H1 (cell line): ENCODE data around the gene AK2. TPM values are rescaled to one million over a fixed set of nuclear protein-coding genes. Genes with fewer than 3 reads are reported as not detected.

Experiments
- CTCF ChIA-PET: fragments of 300-600 bp; sonication (Branson Sonifier 250); formaldehyde crosslinking; loops from one replicate; lab custom pipeline; 2021; ENCODE audit not compliant: partially characterized antibody; lab: Charles Lee
- POLR2A ChIA-PET: fragments of 300-600 bp; sonication (Branson Sonifier 250); formaldehyde crosslinking; loops from one replicate; lab custom pipeline; 2021; ENCODE audit warnings: inconsistent platforms; ENCODE audit not compliant: partially characterized antibody; lab: Charles Lee
- DNase-seq, 2 experiments: peaks; one replicate each; pipeline versions ENCODE4 v3.0.0 to v3.0.0-alpha.2; 2010 to 2022; ENCODE audit warnings: low spot score in 2 of 2, low read depth in 1 of 2, mixed read lengths in 1 of 2
- FAIRE-seq: peaks from 2 replicates; lab custom pipeline; 2011; peaks lifted over from hg19 to GRCh38; lab: Jason Lieb, UNC
- H2AFZ ChIP-seq: 2 replicates; pipeline ENCODE4 v1.8.1; 2012; ENCODE audit warnings: low read length, inconsistent platforms
- H2AK5ac ChIP-seq: 2 replicates; pipeline ENCODE4 v1.6.1; 2013; ENCODE audit warnings: low read depth, low read length
- H2BK120ac ChIP-seq: replicated peaks from 2 replicates; pipeline ENCODE3; 2013; ENCODE audit warnings: low read depth, low read length, inconsistent platforms
- H2BK12ac ChIP-seq: 2 replicates; pipeline ENCODE4 v1.6.1; 2013; ENCODE audit warnings: low read depth, low read length
- H2BK15ac ChIP-seq: 2 replicates; pipeline ENCODE4 v1.6.1; 2013; ENCODE audit warnings: low read length
- H2BK20ac ChIP-seq: 2 replicates; pipeline ENCODE4 v1.6.1; 2013; ENCODE audit warnings: low read length
- H2BK5ac ChIP-seq: 2 replicates; pipeline ENCODE4 v1.6.1; 2013; ENCODE audit warnings: low read depth, low read length
- H3K14ac ChIP-seq: 2 replicates; pipeline ENCODE4 v1.6.1; 2013; ENCODE audit warnings: inconsistent platforms; ENCODE audit not compliant: insufficient read length
- H3K18ac ChIP-seq: 2 replicates; pipeline ENCODE4 v1.6.1; 2013; ENCODE audit warnings: low read length; ENCODE audit errors: extremely low read depth
- H3K23ac ChIP-seq: 2 replicates; pipeline ENCODE4 v1.6.1; 2013; ENCODE audit warnings: inconsistent platforms; ENCODE audit not compliant: insufficient read length
- H3K23me2 ChIP-seq: 2 replicates; pipeline ENCODE4 v1.6.1; 2013; ENCODE audit warnings: low read depth, low read length
- H3K27ac ChIP-seq: 2 replicates; pipeline ENCODE4 v1.6.1; 2011; ENCODE audit warnings: low read depth, low read length, inconsistent platforms
- H3K27me3 ChIP-seq, 4 experiments: replicated peaks in 1 of 4; 1 replicate in 1 of 4; 2 replicates in 3 of 4; pipeline versions ENCODE4 v1.6.1 to v1.8.1; 2011 to 2013; ENCODE audit warnings: low read length in 3 of 4, mild to moderate bottlenecking in 3 of 4, inconsistent platforms in 2 of 4, mixed read lengths in 2 of 4, moderate library complexity in 1 of 4; ENCODE audit not compliant: control insufficient read depth in 3 of 4, insufficient read depth in 3 of 4; ENCODE audit errors: extremely low read depth in 1 of 4
- H3K36me3 ChIP-seq, 4 experiments: 2 replicates each; pipeline versions ENCODE4 v1.6.1 to v1.8.1; 2011 to 2013; ENCODE audit warnings: mild to moderate bottlenecking in 4 of 4, low read length in 3 of 4, moderate library complexity in 2 of 4, control low read depth in 1 of 4, inconsistent platforms in 1 of 4; ENCODE audit not compliant: insufficient read depth in 4 of 4, control insufficient read depth in 2 of 4
- H3K4ac ChIP-seq: replicated peaks from 2 replicates; pipeline ENCODE3; 2013; ENCODE audit warnings: low read length, low read depth, mixed read lengths, inconsistent platforms; ENCODE audit not compliant: insufficient read length
- H3K4me1 ChIP-seq, 4 experiments: replicated peaks in 1 of 4; 1 replicate in 1 of 4; 2 replicates in 3 of 4; pipeline versions ENCODE4 v1.6.1 to v1.8.1; 2011 to 2013; ENCODE audit warnings: low read length in 3 of 4, inconsistent platforms in 2 of 4, mixed read lengths in 1 of 4; ENCODE audit not compliant: insufficient read depth in 4 of 4, control insufficient read depth in 3 of 4
- H3K4me2 ChIP-seq, 2 experiments: 2 replicates each; pipeline versions ENCODE4 v1.6.1 to v1.8.1; 2011 to 2013; ENCODE audit warnings: low read depth in 2 of 2, low read length in 2 of 2, control low read depth in 1 of 2, inconsistent platforms in 1 of 2, mild to moderate bottlenecking in 1 of 2; ENCODE audit not compliant: insufficient read depth in 1 of 2
- H3K4me3 ChIP-seq, 4 experiments: fragments of 200-600, 300-600 bp in 1 of 4; sonication (generic), shearing (Covaris generic), sonication (Bioruptor Twin) in 1 of 4; 2 replicates each; pipeline versions ENCODE4 v1.5.1 to v1.8.1; 2011 to 2016; ENCODE audit warnings: low read length in 4 of 4, low read depth in 3 of 4, control low read depth in 2 of 4, inconsistent platforms in 2 of 4, mild to moderate bottlenecking in 2 of 4, mixed read lengths in 1 of 4, moderate library complexity in 1 of 4; ENCODE audit not compliant: insufficient read depth in 2 of 4; ENCODE audit errors: extremely low read depth in 1 of 4
- H3K56ac ChIP-seq: replicated peaks from 2 replicates; pipeline ENCODE3; 2013; ENCODE audit warnings: low read depth, mild to moderate bottlenecking, mixed read lengths, low read length, inconsistent platforms; ENCODE audit not compliant: insufficient read length
- H3K79me1 ChIP-seq: 2 replicates; pipeline ENCODE4 v1.6.1; 2013; ENCODE audit warnings: low read depth, low read length, control low read depth
- H3K79me2 ChIP-seq, 2 experiments: 2 replicates each; pipeline versions ENCODE4 v1.6.1 to v1.8.1; 2012 to 2013; ENCODE audit warnings: low read length in 2 of 2, mild to moderate bottlenecking in 2 of 2, inconsistent platforms in 1 of 2; ENCODE audit not compliant: insufficient read depth in 2 of 2, control insufficient read depth in 1 of 2
- H3K9ac ChIP-seq, 4 experiments: replicated peaks in 1 of 4; 1 replicate in 1 of 4; 2 replicates in 3 of 4; pipeline versions ENCODE4 v1.6.1 to v1.8.1; 2011 to 2013; ENCODE audit warnings: low read depth in 3 of 4, low read length in 3 of 4, control low read depth in 2 of 4, mild to moderate bottlenecking in 2 of 4, moderate library complexity in 2 of 4, inconsistent platforms in 1 of 4; ENCODE audit errors: extremely low read depth in 1 of 4
- H3K9me3 ChIP-seq, 2 experiments: 2 replicates each; pipeline versions ENCODE4 v1.6.1 to v1.8.1; 2012 to 2013; ENCODE audit warnings: mild to moderate bottlenecking in 2 of 2, moderate library complexity in 2 of 2, control low read depth in 1 of 2, inconsistent platforms in 1 of 2, low read depth in 1 of 2, low read length in 1 of 2, mixed read lengths in 1 of 2; ENCODE audit not compliant: insufficient read depth in 2 of 2
- H4K20me1 ChIP-seq, 2 experiments: replicated peaks in 1 of 2; 2 replicates each; pipeline versions ENCODE3 to v1.8.1; 2011 to 2013; ENCODE audit warnings: inconsistent platforms in 2 of 2, low read length in 2 of 2, mild to moderate bottlenecking in 1 of 2; ENCODE audit not compliant: insufficient read depth in 2 of 2, control insufficient read depth in 1 of 2
- H4K5ac ChIP-seq: 2 replicates; pipeline ENCODE4 v1.6.1; 2013; ENCODE audit warnings: low read length, low read depth, mixed read lengths, inconsistent platforms; ENCODE audit not compliant: insufficient read length
- H4K8ac ChIP-seq: 2 replicates; pipeline ENCODE4 v1.8.0; 2013; ENCODE audit warnings: mild to moderate bottlenecking, moderate library complexity, low read length, inconsistent platforms; ENCODE audit not compliant: insufficient read depth; ENCODE audit errors: extremely low read depth
- H4K91ac ChIP-seq: replicated peaks from 2 replicates; pipeline ENCODE3; 2013; ENCODE audit warnings: low read length, mixed read lengths, inconsistent platforms; ENCODE audit not compliant: insufficient read length
- TBP ChIP-seq: IDR thresholded peaks from 2 replicates; pipeline ENCODE4 v1.6.1; 2011; ENCODE audit warnings: low read depth, low read length, improper control_type of control experiment
- polyA plus RNA-seq, 7 experiments: library from polyadenylated mRNA; depleted of rRNA in 3 of 7; stranded (reverse) in 5 of 7; unstranded in 2 of 7; fragments of >200 nt in 5 of 7; fragments of 200-250 nt in 2 of 7; gene quantifications; 1 replicate in 5 of 7; 2 replicates in 1 of 7; 4 replicates in 1 of 7; pipeline versions ENCODE4 v1.2.1 to v1.2.3, GENCODE V29; 2011 to 2013; ENCODE audit warnings: missing spikeins in 2 of 7, mixed read lengths in 2 of 7
- total RNA-seq: library from RNA; stranded (reverse); fragmentation: NEBNext Ultra II Directional; extraction: Animal tissue kit (Norgen Biotek cat#: 25700); gene quantifications from 2 replicates; pipeline ENCODE4 v1.2.1, GENCODE V29; 2021

The AK2 gene
- total and polyA plus RNA-seq, 2 of the 8 experiments (the other 6 are each of a cell fraction or from before 2014, with no cell fraction given): 92.3 to 137 TPM

GRCh38 chr1:33061834-33062233, 25.2 kb upstream of the AK2 start:
- H2BK120ac ChIP-seq: no peak overlapping the region
- DNase-seq: no peak
- H3K27me3 ChIP-seq: no peaks in the 10 kb centered on the region; a peak in 1 of 7 replicates
- ChIA-PET POLR2A (no interaction called here), CTCF (interaction anchor here (1.0 to 1.5 kb wide), 2 partner anchors 22 to 70 kb away, joined by 4 to 5 read pairs; no protein-coding TSS in a partner anchor)
- no peak overlapping the region for H2BK20ac ChIP-seq
- no peaks in the 10 kb centered on the region for H4K20me1 ChIP-seq
- no peak overlapping the region for H3K23ac ChIP-seq
- no peak overlapping the region for H3K4ac ChIP-seq
- no peak overlapping the region for H3K56ac ChIP-seq
- H4K5ac ChIP-seq: no peak overlapping the region
- H2BK5ac ChIP-seq: no peak overlapping the region
- H3K79me2 ChIP-seq: no peaks in the 10 kb centered on the region
- H3K4me2 ChIP-seq: no peak overlapping the region
- no peak overlapping the region for H2BK15ac ChIP-seq
- H3K14ac ChIP-seq: no peak overlapping the region
- peaks cover 32 to 42% of the 10 kb centered on the region in 2 experiments for H3K9me3 ChIP-seq
- no peak overlapping the region for H3K4me3 ChIP-seq
- no peak overlapping the region for H3K9ac ChIP-seq
- no peak overlapping the region for H3K18ac ChIP-seq
- H3K23me2 ChIP-seq: no peaks in the 10 kb centered on the region
- H2AK5ac ChIP-seq: no peak overlapping the region
- H3K27ac ChIP-seq: no peak overlapping the region
- no peak overlapping the region for H4K8ac ChIP-seq
- H2BK12ac ChIP-seq: no peak overlapping the region
- no peaks in the 10 kb centered on the region; a peak in 1 of 8 replicates for H3K36me3 ChIP-seq
- no peaks in the 10 kb centered on the region for H3K79me1 ChIP-seq
- FAIRE-seq: no peak
- H2AFZ ChIP-seq: no peak overlapping the region
- no peak overlapping the region for H4K91ac ChIP-seq
- no peaks in the 10 kb centered on the region for H3K4me1 ChIP-seq
- no peak for TF ChIP-seq TBP
